GM19099 (cell line): Measurements from ENCODE around the gene HTR5A.

Source experiments
- POLR2A ChIP-seq: IDR thresholded peaks from 3 replicates; pipeline ENCODE4 v1.6.1; 2011; ENCODE audit warnings: low read depth; ENCODE audit not compliant: insufficient read length; ENCODE audit errors: extremely low read depth

HTR5A gene

DNA sequence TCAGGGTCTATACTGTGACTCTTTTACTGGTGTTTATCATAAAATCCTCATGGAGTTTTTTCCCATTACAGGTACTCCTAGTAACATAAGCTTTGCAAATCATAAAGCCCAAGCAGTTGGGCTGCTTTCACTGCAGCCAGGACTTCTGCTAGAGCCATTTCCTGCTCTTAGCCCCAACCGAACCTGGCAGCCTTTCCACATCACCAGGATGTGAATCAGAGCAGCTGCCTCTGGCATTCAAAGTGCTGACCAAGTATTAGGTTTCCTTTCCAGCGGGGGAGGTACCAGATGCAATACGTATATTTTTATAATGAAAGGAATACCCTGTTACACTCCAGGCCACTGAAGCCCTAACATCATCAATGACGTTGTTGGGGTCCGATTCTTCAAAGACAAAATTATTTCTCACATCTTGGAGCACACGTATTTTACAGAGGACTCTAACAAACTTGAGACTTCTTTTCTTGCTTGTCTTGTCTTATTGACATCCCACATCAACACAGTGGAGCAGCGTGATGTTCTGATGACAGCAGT, 3.6 kb upstream of the HTR5A start:
- TF ChIP-seq POLR2A = no peak

GRCh38 chr7:155071121-155071651, 1.1 kb downstream of the HTR5A start:
- no peak for TF ChIP-seq POLR2A

GRCh38 chr7:155071916-155072571, 1.9 kb downstream of the HTR5A start:
- no peak for TF ChIP-seq POLR2A

DNA sequence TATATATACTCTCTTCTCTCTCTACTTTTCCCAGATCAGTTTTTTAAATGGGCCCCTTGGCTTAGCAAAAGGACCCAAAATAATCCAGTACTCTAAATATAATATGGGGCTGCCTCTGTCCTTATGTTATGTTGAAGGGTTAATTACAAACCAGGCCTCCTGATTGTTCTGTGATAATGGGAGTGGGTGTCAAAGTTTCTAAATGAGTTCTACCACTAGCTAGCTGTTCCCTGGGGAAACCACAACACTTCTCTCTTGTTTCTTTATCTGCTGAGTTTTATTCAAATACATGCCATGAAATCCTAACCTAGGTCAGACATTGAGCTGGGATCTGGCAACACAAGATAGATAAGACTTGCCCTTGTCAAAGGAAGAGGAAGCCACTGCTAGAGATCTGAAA, 3.8 kb downstream of the HTR5A start:
- TF ChIP-seq POLR2A = no peak

DNA sequence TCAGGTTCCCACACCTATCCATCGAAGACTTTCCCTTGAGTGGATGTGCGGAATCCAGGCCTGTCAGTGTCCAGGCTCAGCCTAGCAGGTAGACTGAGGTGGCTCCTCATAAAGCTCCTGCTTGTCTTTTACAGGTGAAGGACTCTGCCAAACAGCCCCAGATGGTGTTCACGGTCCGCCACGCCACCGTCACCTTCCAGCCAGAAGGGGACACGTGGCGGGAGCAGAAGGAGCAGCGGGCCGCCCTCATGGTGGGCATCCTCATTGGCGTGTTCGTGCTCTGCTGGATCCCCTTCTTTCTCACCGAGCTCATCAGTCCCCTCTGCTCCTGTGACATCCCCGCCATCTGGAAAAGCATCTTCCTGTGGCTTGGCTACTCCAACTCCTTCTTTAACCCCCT, 13.9 kb downstream of the HTR5A start:
- no peak for TF ChIP-seq POLR2A

- no peak for TF ChIP-seq POLR2A
Observed at GRCh38 chr7:155084969-155085368, 14.8 kb downstream of the HTR5A start.

DNA sequence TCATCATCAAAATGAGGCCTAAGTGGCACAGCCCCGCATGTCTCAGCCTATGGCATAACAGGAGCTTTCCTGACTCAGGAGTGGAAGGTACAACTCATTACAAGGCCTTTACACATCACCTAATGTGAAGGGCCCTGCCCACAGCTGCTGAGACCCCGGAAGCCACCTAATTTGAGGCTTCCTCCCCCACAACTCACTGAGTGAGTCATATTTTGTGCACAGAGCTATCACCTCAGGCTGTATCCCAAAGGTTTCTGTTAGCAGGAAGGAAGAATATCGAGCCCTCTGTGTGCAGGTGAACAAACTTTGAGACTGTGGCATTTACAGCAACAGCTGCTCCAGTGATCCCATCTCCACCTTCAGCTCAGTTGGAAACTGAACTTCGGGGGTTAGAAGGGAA, 20.6 kb downstream of the HTR5A start:
- TF ChIP-seq POLR2A = no peak

GRCh38 chr7:155093596-155093995, 23.5 kb downstream of the HTR5A start:
- TF ChIP-seq POLR2A = no peak

DNA sequence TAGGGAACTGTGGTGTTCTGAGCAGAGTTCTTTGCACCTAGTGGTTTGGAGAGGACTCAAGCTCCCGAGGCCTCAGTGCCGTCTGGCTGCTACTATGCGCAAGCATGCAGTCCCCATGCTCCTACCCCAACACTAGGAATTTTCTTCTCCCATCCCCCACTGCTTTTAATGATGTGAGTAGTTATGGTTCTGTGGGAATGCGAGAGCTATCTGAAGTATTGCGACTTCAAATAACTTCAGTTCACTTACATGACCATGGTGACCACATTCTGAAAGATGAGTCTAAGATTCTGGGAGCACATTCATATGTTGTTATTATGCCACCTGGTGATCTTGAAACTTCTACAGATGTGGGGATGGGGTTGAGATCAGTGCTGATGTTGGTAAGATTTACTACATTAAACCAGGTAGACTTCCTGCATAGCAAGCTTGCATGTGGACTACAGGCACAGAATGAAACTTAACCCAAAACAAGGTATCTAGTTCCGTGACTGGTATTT, 24.6 kb downstream of the HTR5A start:
- no peak for TF ChIP-seq POLR2A

DNA sequence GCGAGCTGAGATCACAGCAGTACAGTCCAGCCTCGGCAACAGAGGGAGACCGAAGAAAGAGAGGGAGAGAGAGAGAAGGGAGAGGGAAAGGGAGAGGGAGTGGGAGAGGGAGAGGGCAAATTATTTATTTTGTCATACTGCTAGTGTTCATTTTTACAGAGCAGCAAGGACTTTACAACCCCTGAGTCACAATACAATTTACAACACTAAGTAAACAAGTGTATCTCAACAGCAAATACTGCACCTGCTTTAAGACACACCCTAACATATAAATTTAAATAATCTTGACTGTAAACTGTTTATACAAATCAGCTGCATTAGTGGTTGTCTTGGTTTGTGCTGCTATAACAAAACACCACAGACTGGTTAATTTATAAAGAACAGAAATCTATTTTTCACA, 27.2 kb downstream of the HTR5A start:
- TF ChIP-seq POLR2A = no peak

DNA sequence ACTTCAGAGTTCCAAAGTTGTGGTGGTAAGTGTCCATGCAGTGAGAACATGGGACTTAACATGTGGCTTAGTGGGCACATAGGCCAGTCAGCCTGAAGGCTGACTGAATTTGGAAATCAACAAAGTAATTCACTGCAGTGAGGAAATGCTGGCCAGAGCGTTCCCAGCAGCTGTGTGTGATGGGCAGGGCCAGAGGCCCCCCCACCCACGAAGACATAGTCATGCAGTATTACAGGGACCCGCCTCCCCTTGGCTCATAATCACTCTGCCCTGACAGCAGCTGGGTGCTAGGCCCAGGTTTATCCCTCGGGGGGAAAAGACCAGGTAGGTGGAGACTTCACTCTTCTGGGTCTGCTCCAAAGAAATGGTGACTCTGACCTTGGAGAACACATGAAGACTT, 33.7 kb downstream of the HTR5A start:
- no peak for TF ChIP-seq POLR2A

GRCh38 chr7:155104913-155105312, 34.8 kb downstream of the HTR5A start:
- TF ChIP-seq POLR2A = no peak

DNA sequence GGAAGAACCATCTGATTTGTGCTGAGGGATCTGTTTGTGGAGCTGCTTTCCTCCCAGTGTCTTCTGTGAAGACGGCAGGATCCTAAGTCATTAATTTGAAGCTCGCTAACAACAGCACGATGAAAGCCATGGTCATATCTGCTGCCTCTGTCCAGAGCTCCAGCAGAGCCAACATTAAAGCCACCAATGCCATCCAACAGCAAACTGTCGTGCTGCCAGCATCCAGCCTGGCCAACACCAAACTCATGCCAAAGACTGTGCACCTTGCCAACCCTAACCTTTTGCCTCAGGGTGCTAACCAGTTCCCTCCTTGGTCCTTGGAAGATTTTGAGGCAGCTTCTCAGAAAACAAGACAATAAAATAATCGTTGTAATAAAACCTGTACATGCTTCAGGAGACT, 36.2 kb downstream of the HTR5A start:
- TF ChIP-seq POLR2A = no peak

- no peak for TF ChIP-seq POLR2A
Observed at GRCh38 chr7:155107126-155107525, 37.0 kb downstream of the HTR5A start.

DNA sequence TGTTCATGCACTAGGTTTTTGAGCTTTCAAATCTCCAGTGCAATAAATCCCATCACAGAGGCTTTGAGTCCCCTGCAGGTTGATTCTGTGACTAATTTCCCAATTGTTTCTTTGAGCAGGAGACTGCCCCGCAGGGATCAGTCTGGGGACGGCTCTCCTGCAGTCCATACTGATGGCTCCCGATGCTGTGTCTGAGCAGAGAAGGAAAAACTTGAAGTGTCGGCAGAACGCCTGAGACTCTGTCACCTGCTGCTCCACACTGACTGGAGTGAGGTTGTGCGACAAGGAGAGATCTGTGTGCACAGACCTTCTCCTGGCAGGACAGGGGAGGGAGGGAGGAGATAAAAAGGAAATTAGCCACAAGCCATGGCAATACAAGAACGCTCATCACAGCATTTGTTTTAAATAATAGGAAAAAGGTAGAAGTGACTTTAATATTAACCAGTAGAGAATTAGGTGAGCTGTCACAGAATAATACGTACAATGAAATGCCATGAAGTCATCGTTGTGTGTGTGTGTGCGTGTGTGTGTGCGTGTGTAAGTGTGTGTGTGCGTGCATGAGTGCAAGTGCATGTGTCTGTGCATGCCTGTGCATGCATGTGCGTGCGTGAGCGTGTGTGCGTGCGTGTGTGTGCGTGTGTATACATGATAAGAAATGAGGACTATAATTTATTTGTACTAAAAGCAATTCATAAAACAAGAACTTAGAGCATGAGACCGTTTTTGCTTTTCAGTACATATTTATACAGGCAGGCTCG, 38.2 kb downstream of the HTR5A start:
- no peak for TF ChIP-seq POLR2A

DNA sequence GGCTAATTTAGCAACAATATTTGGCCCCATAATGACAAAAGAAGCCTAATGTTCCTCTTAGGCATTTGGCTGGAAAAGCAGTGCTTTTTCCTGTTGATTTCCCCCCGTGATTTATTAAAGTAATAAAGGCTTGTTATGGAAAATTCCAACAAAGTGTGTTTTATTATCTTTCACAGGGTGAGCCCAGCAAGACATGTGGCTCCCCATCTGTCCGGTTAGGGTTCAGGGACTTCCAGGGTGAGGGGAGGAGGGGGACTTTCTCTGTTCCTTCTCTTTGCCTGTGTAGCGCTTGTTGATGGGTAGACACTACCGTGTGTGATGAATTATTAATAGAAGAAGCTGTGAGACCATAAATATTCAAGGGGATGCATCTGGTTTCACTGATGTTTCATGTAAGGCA, 39.0 kb downstream of the HTR5A start:
- TF ChIP-seq POLR2A = no peak
